Naive thymus-derived CD4-positive, alpha-beta T cell (primary cell): Measurements from ENCODE around the gene ZNF132. TPM values are rescaled to one million over a fixed set of nuclear protein-coding genes. Genes with fewer than 3 reads are reported as not detected.

Experiments
- ATAC-seq: fragments of 150-1000 bp; cut with Tn5 transposase; 2 replicates; pipeline ENCODE4 v1.10.0; 2021; ENCODE audit warnings: mild to moderate bottlenecking, moderate library complexity
- CTCF ChIA-PET: fragments of 350-600 bp; sonication (Branson Sonifier 250); formaldehyde crosslinking; loops from one replicate; lab custom pipeline; 2021; ENCODE audit warnings: antibody characterized with exemption; lab: Charles Lee
- POLR2A ChIA-PET: fragments of 350-600 bp; sonication (Branson Sonifier 250); formaldehyde crosslinking; loops from one replicate; lab custom pipeline; 2021; ENCODE audit warnings: antibody characterized with exemption, inconsistent platforms; lab: Charles Lee
- DNase-seq, 9 donors: peaks; one replicate each; pipeline versions ENCODE4 v3.0.0 to v3.0.0-alpha.2; 2020 to 2022; ENCODE audit warnings: mixed read lengths in 1 of 9
- H3K27ac ChIP-seq: one replicate; pipeline ENCODE4 v1.7.0; 2013; ENCODE audit warnings: mild to moderate bottlenecking, low read depth, low read length, moderate library complexity
- H3K27me3 ChIP-seq, 2 donors: one replicate each; pipeline ENCODE4 v1.7.0; 2013; ENCODE audit warnings: low read length in 2 of 2, mild to moderate bottlenecking in 2 of 2, moderate library complexity in 2 of 2; ENCODE audit not compliant: control insufficient read depth in 2 of 2, insufficient read depth in 2 of 2
- H3K36me3 ChIP-seq, 3 experiments: 1 replicate in 2 of 3; 2 replicates in 1 of 3; pipeline ENCODE4 v1.7.0; 2013; ENCODE audit warnings: low read length in 3 of 3, mild to moderate bottlenecking in 3 of 3, moderate library complexity in 1 of 3; ENCODE audit not compliant: insufficient read depth in 3 of 3, control insufficient read depth in 2 of 3
- H3K4me1 ChIP-seq, 2 donors: one replicate each; pipeline ENCODE4 v1.7.0; 2013; ENCODE audit warnings: low read length in 2 of 2, mild to moderate bottlenecking in 2 of 2, moderate library complexity in 1 of 2; ENCODE audit not compliant: control insufficient read depth in 2 of 2, insufficient read depth in 2 of 2
- H3K4me3 ChIP-seq: 2 replicates; pipeline ENCODE4 v1.7.0; 2013; ENCODE audit warnings: mild to moderate bottlenecking, low read length
- H3K9me3 ChIP-seq, 3 experiments: 1 replicate in 2 of 3; 2 replicates in 1 of 3; pipeline ENCODE4 v1.7.0; 2013; ENCODE audit warnings: low read length in 3 of 3; ENCODE audit not compliant: control insufficient read depth in 2 of 3
- H3K27ac Mint-ChIP-seq, 9 donors: one replicate each; pipeline ENCODE4 v1.8.0; 2020 to 2022; ENCODE audit warnings: mixed read lengths in 9 of 9, mild to moderate bottlenecking in 8 of 9, moderate library complexity in 5 of 9, inconsistent platforms in 2 of 9
- H3K27me3 Mint-ChIP-seq, 5 donors: one replicate each; pipeline ENCODE4 v1.8.0; 2021 to 2022; ENCODE audit warnings: mixed read lengths in 5 of 5, mild to moderate bottlenecking in 1 of 5
- H3K36me3 Mint-ChIP-seq, 5 donors: one replicate each; pipeline ENCODE4 v1.8.0; 2020 to 2022; ENCODE audit warnings: mixed read lengths in 5 of 5, mild to moderate bottlenecking in 3 of 5, inconsistent platforms in 1 of 5
- H3K4me1 Mint-ChIP-seq, 7 donors: one replicate each; pipeline ENCODE4 v1.8.0; 2020 to 2022; ENCODE audit warnings: mixed read lengths in 7 of 7, mild to moderate bottlenecking in 3 of 7, inconsistent platforms in 1 of 7
- H3K4me3 Mint-ChIP-seq, 10 donors: one replicate each; pipeline ENCODE4 v1.8.0; 2020 to 2022; ENCODE audit warnings: mild to moderate bottlenecking in 10 of 10, mixed read lengths in 10 of 10, moderate library complexity in 6 of 10, inconsistent platforms in 2 of 10
- H3K9me3 Mint-ChIP-seq, 11 donors: one replicate each; pipeline ENCODE4 v1.8.0; 2020 to 2022; ENCODE audit warnings: mixed read lengths in 11 of 11, mild to moderate bottlenecking in 4 of 11, inconsistent platforms in 1 of 11, moderate library complexity in 1 of 11
- intact Hi-C, 2 donors: fragments of 100-400 bp; cut with micrococcal nuclease; formaldehyde crosslinking; loops; one replicate each; pipeline ENCODE4 v1.15.1; 2023
- polyA plus RNA-seq, 2 donors: library from polyadenylated mRNA; unstranded; fragments of 300-500 nt; fragmentation: Illumina TruSeq; gene quantifications; one replicate each; pipeline ENCODE4 v1.2.3, GENCODE V29; 2021
- total RNA-seq, 6 experiments: library from RNA in 5 of 6; stranded (reverse) in 5 of 6; gene quantifications; 1 replicate in 5 of 6; 2 replicates in 1 of 6; pipeline ENCODE4 v1.2.3 and lab custom pipeline; 2021 to 2026

ZNF132 gene
- total and polyA plus RNA-seq, 7 experiments from 2014 or later = 1.2 to 12.9 (median 3.6) TPM

GRCh38 chr19:58395979-58396627 is 43.9 kb downstream of the ZNF132 start:
- no peak overlapping the region for H3K4me3 ChIP-seq
- intact Hi-C loops = no loop called here
- Mint-ChIP-seq H3K36me3 (peaks cover 5 to 24% (median 18%) of the 10 kb centered on the region in 5 donors), H3K27ac (no peak overlapping the region), H3K27me3 (peaks cover 5 to 19% (median 7%) of the 10 kb centered on the region in 5 donors), H3K4me1 (peaks cover 4 to 28% (median 10%) of the 10 kb centered on the region in 7 donors), H3K9me3 (peaks cover 0 to under 1% (median 0%) of the 10 kb centered on the region in 11 donors), H3K4me3 (peak overlapping the region in 1 of 10 donors; percentile 38)
- peaks cover 3% of the 10 kb centered on the region in 2 donors for H3K27me3 ChIP-seq
- no peak overlapping the region for H3K27ac ChIP-seq
- no peaks in the 10 kb centered on the region for H3K9me3 ChIP-seq
- H3K4me1 ChIP-seq = peaks cover 6% of the 10 kb centered on the region in 2 donors
- peaks cover 0 to 43% (median 6%) of the 10 kb centered on the region in 3 experiments for H3K36me3 ChIP-seq
- ChIA-PET CTCF (no interaction called here), POLR2A (interaction anchor here (0.5 to 1.3 kb wide), 2 partner anchors 15 to 33 kb away, joined by 3 to 4 read pairs; partner anchors contain the start of genes ZNF497 and ZNF837)
- no peak for ATAC-seq
- no peak for DNase-seq

GRCh38 chr19:58395220-58395978 is 44.6 kb downstream of the ZNF132 start, which contains the start of gene RNF225:
Gene RNF225 (plus strand): TSS chr19:58395656. CDS start chr19:58396090, 434 bp downstream.
- intact Hi-C loops = no loop called here
- Histone ChIP-seq H3K36me3 (peaks cover 0 to 50% (median 9%) of the 10 kb centered on the region in 3 experiments), H3K4me1 (peaks cover 0 to under 1% of the 10 kb centered on the region in 2 donors), H3K4me3 (no peak within 1 kb of the TSS), H3K27ac (no peak within 1 kb of the TSS), H3K27me3 (peaks cover 3% of the 10 kb centered on the region in 2 donors), H3K9me3 (no peaks in the 10 kb centered on the region)
- POLR2A ChIA-PET = interaction anchor here (1.3 kb wide), 1 partner anchor 33 kb away, joined by 3 read pairs; the partner anchor contains the start of gene ZNF497
- CTCF ChIA-PET = no interaction called here
- Mint-ChIP-seq H3K4me1 (peaks cover 0 to 27% (median 13%) of the 10 kb centered on the region in 7 donors), H3K4me3 (peak within 1 kb of the TSS in 1 of 10 donors; percentile 38), H3K27me3 (peaks cover 5 to 19% (median 7%) of the 10 kb centered on the region in 5 donors), H3K9me3 (no peaks in the 10 kb centered on the region), H3K36me3 (peaks cover 10 to 30% (median 18%) of the 10 kb centered on the region in 5 donors), H3K27ac (peak within 1 kb of the TSS in 1 of 9 donors; percentile 32)
- DNase-seq = no peak
- peak; percentile 20 for ATAC-seq

GRCh38 chr19:58394821-58395219 is 45.1 kb downstream of the ZNF132 start:
- intact Hi-C loops = no loop called here

GRCh38 chr19:58393725-58394033 is 46.3 kb downstream of the ZNF132 start:
- POLR2A ChIA-PET = no interaction called here
- Mint-ChIP-seq H3K36me3 (peaks cover 11 to 38% (median 27%) of the 10 kb centered on the region in 5 donors), H3K4me1 (peaks cover 6 to 28% (median 21%) of the 10 kb centered on the region in 7 donors), H3K27ac (no peak overlapping the region), H3K9me3 (no peaks in the 10 kb centered on the region), H3K4me3 (no peak overlapping the region), H3K27me3 (peaks cover 5 to 17% (median 7%) of the 10 kb centered on the region in 5 donors)
- intact Hi-C loops = no loop called here
- no peaks in the 10 kb centered on the region for H3K9me3 ChIP-seq
- DNase-seq (no peak), ATAC-seq (no peak)
- H3K4me1 ChIP-seq = peaks cover 0 to 3% of the 10 kb centered on the region in 2 donors
- no peak overlapping the region for H3K27ac ChIP-seq
- CTCF ChIA-PET = no interaction called here
- peaks cover 3% of the 10 kb centered on the region in 2 donors for H3K27me3 ChIP-seq
- H3K36me3 ChIP-seq = peaks cover 0 to 54% (median 14%) of the 10 kb centered on the region in 3 experiments
- no peak overlapping the region for H3K4me3 ChIP-seq

More at GRCh38 chr19:58394821-58395219, 45.1 kb downstream of the ZNF132 start:
- Mint-ChIP-seq H3K27me3 (peaks cover 5 to 19% (median 7%) of the 10 kb centered on the region in 5 donors), H3K4me1 (peaks cover 0 to 24% (median 15%) of the 10 kb centered on the region in 7 donors), H3K27ac (peak overlapping the region in 1 of 9 donors; percentile 32), H3K4me3 (no peak overlapping the region), H3K9me3 (no peaks in the 10 kb centered on the region), H3K36me3 (peaks cover 10 to 30% (median 18%) of the 10 kb centered on the region in 5 donors)
- Histone ChIP-seq H3K4me1 (no peaks in the 10 kb centered on the region), H3K36me3 (peaks cover 0 to 54% (median 9%) of the 10 kb centered on the region in 3 experiments), H3K27me3 (peaks cover 3% of the 10 kb centered on the region in 2 donors), H3K4me3 (no peak overlapping the region), H3K9me3 (no peaks in the 10 kb centered on the region), H3K27ac (no peak overlapping the region)
- ATAC-seq = no peak
- DNase-seq = no peak
- POLR2A ChIA-PET = interaction anchor here (0.6 to 1.3 kb wide), 2 partner anchors 32 to 115 kb away, joined by 3 read pairs; partner anchors contain the start of gene ZNF497
- CTCF ChIA-PET = no interaction called here

- H3K9me3 ChIP-seq = no peaks in the 10 kb centered on the region
- H3K4me1 ChIP-seq = peaks cover 4 to 7% of the 10 kb centered on the region in 2 donors
- no peak overlapping the region for H3K4me3 ChIP-seq
- Mint-ChIP-seq H3K27me3 (peaks cover 3 to 14% (median 5%) of the 10 kb centered on the region in 5 donors), H3K36me3 (peaks cover 11 to 40% (median 27%) of the 10 kb centered on the region in 5 donors), H3K9me3 (no peaks in the 10 kb centered on the region), H3K27ac (no peak overlapping the region), H3K4me3 (peak overlapping the region in 1 of 10 donors; percentile 65), H3K4me1 (peaks cover 6 to 32% (median 25%) of the 10 kb centered on the region in 7 donors)
- POLR2A ChIA-PET = interaction anchor here (0.7 to 1.0 kb wide), 2 partner anchors 47 to 209 kb away, joined by 3 to 4 read pairs; partner anchors contain the start of gene ZNF132
- H3K36me3 ChIP-seq = peaks cover 0 to 58% (median 14%) of the 10 kb centered on the region in 3 experiments
- peaks cover 3% of the 10 kb centered on the region in 2 donors for H3K27me3 ChIP-seq
- no peak overlapping the region for H3K27ac ChIP-seq
- CTCF ChIA-PET = no interaction called here
- ATAC-seq (no peak), DNase-seq (no peak)
- intact Hi-C loops = no loop called here
These were observed 46.8 kb downstream of the ZNF132 start for GRCh38 chr19:58392945-58393724.
